Tibial nerve (tissue), 4 donors: ENCODE data around the gene ST6GALNAC1. TPM values are rescaled to one million over a fixed set of nuclear protein-coding genes. Genes with fewer than 3 reads are reported as not detected.

Experiments used
- DNase-seq, 2 donors: peaks; one replicate each; pipeline ENCODE4 v3.0.0-alpha.2; 2019; ENCODE audit warnings: low spot score in 2 of 2
- H3K27ac ChIP-seq, 4 donors: fragments of 200-600 bp; sonication (generic) in 3 of 4; one replicate each; pipeline ENCODE4 v1.5.1; 2017 to 2019; ENCODE audit warnings: mild to moderate bottlenecking in 1 of 4
- H3K27me3 ChIP-seq, 2 donors: fragments of 200-600 bp; sonication (generic) in 1 of 2; one replicate each; pipeline versions ENCODE4 v1.5.1 to v1.6.0; 2017 to 2019
- H3K36me3 ChIP-seq, 3 donors: fragments of 200-600 bp; sonication (generic); one replicate each; pipeline ENCODE4 v1.5.1; 2018 to 2019
- H3K4me1 ChIP-seq, 4 donors: fragments of 200-600 bp; sonication (generic) in 3 of 4; one replicate each; pipeline ENCODE4 v1.5.1; 2017 to 2019
- H3K4me3 ChIP-seq, 4 donors: fragments of 200-600 bp; sonication (generic) in 3 of 4; one replicate each; pipeline ENCODE4 v1.5.1; 2017 to 2019; ENCODE audit warnings: mild to moderate bottlenecking in 1 of 4, moderate library complexity in 1 of 4
- H3K9me3 ChIP-seq, 4 donors: fragments of 200-600 bp; sonication (generic) in 3 of 4; one replicate each; pipeline ENCODE4 v1.5.1; 2017 to 2019
- EP300 ChIP-seq, 2 donors: sonication (generic); formaldehyde crosslinking; IDR thresholded peaks; one replicate each; pipeline ENCODE4 v1.6.1; 2017; ENCODE audit warnings: antibody characterized with exemption in 2 of 2, mild to moderate bottlenecking in 1 of 2
- POLR2A ChIP-seq, 2 donors: fragments of 450-650 bp; IDR thresholded peaks; one replicate each; pipeline ENCODE4 v1.6.1; 2017; ENCODE audit warnings: antibody characterized with exemption in 2 of 2, mild to moderate bottlenecking in 2 of 2, moderate library complexity in 2 of 2
- WGBS, 2 donors: methylation state at CpG; one replicate each; pipeline ENCODE4 v1.1.5; 2018; 5-methylcytosine and 5-hydroxymethylcytosine counted together
- total RNA-seq, 4 donors: library from RNA; depleted of rRNA; stranded (reverse); fragments of >200 nt; gene quantifications; one replicate each; pipeline ENCODE4 v1.1.0, GENCODE V29; 2016
- TF ChIP-seq, protein P1 (sequence below), 5 experiments: fragments of 200-600 bp in 3 of 5; fragments of 450-650 bp in 2 of 5; sonication (generic) in 3 of 5; IDR thresholded peaks; one replicate each; pipeline ENCODE4 v1.5.1; 2016 to 2019; ENCODE audit warnings: antibody characterized with exemption in 5 of 5, mild to moderate bottlenecking in 3 of 5, moderate library complexity in 2 of 5

ST6GALNAC1 gene
- total RNA-seq, 4 donors from 2014 or later: 2.4 to 13.8 (median 7.4) TPM

GRCh38 chr17:76630151-76630550 is 13.4 kb downstream of the ST6GALNAC1 start:
- Histone ChIP-seq H3K36me3 (no peaks in the 10 kb centered on the region), H3K4me3 (no peak overlapping the region), H3K27ac (no peak overlapping the region), H3K4me1 (peaks cover 0 to 4% (median 0%) of the 10 kb centered on the region in 4 donors), H3K9me3 (no peaks in the 10 kb centered on the region), H3K27me3 (no peaks in the 10 kb centered on the region)
- DNase-seq: no peak
- 59 to 63% methylated on average over 6 of the region's 6 CpGs for WGBS, 2 donors
- TF ChIP-seq, protein P1, sequence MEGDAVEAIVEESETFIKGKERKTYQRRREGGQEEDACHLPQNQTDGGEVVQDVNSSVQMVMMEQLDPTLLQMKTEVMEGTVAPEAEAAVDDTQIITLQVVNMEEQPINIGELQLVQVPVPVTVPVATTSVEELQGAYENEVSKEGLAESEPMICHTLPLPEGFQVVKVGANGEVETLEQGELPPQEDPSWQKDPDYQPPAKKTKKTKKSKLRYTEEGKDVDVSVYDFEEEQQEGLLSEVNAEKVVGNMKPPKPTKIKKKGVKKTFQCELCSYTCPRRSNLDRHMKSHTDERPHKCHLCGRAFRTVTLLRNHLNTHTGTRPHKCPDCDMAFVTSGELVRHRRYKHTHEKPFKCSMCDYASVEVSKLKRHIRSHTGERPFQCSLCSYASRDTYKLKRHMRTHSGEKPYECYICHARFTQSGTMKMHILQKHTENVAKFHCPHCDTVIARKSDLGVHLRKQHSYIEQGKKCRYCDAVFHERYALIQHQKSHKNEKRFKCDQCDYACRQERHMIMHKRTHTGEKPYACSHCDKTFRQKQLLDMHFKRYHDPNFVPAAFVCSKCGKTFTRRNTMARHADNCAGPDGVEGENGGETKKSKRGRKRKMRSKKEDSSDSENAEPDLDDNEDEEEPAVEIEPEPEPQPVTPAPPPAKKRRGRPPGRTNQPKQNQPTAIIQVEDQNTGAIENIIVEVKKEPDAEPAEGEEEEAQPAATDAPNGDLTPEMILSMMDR (IDR thresholded peaks at IDR 0.05): no peak
- no peak for TF ChIP-seq EP300 (IDR thresholded peaks at IDR 0.05)
- TF ChIP-seq POLR2A (IDR thresholded peaks at IDR 0.05): no peak

DNA sequence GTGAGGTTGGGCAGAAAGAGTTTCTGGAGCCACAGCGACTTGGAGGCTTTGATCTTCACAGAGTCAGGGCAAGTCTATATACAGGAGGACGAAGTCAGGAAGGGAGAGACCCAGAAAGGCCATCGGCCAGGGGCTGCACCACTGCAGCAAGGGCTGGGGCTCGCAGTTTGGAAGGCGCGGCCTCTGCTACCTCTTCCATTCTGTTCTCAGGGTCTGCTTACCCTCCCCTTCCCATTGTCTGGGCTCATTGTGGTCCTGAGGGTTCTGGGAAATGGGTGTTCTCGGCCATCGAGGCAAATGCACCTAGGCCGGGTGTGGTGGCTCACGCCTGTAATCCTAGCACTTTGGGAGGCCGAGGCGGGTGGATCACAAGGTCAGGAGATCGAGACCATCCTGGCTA is 16.0 kb downstream of the ST6GALNAC1 start:
- WGBS, 2 donors: 90 to 91% methylated on average over 13 of the region's 13 CpGs
- no peak for DNase-seq
- Histone ChIP-seq H3K9me3 (no peaks in the 10 kb centered on the region), H3K27me3 (no peaks in the 10 kb centered on the region), H3K27ac (no peak overlapping the region), H3K4me1 (peaks cover 0 to 13% (median 3%) of the 10 kb centered on the region in 4 donors), H3K36me3 (no peaks in the 10 kb centered on the region), H3K4me3 (no peak overlapping the region)
- TF ChIP-seq POLR2A (IDR thresholded peaks at IDR 0.05) (no peak), EP300 (IDR thresholded peaks at IDR 0.05) (no peak)
- TF ChIP-seq, protein P1 (IDR thresholded peaks at IDR 0.05): no peak

DNA sequence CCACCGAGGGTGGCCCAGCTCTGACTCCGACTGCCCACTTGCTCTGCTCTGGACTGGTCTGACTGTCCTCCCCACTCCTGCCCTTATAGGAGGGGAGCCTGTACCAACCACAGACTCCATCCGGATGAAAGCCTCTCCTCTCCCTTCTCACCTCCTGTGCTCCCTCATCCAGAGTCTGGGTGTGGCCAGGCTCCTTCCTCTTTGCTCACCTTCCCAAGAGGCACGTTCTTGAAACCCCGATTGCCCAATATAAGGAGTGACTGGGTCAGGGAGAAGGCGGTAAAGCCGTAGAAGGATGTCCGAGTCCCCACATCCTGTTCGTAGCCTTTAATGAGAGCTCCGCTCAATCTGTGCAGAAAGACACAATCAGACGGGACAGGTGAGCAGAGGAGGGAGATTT is 17.1 kb downstream of the ST6GALNAC1 start:
- DNase-seq: no peak
- no peak overlapping the region for H3K27ac ChIP-seq
- H3K4me3 ChIP-seq: no peak overlapping the region
- no peaks in the 10 kb centered on the region for H3K27me3 ChIP-seq
- H3K4me1 ChIP-seq: peaks cover 0 to 9% (median 3%) of the 10 kb centered on the region in 4 donors
- H3K36me3 ChIP-seq: no peaks in the 10 kb centered on the region
- H3K9me3 ChIP-seq: no peaks in the 10 kb centered on the region
- 73 to 74% methylated on average over 11 of the region's 11 CpGs for WGBS, 2 donors
- TF ChIP-seq EP300 (IDR thresholded peaks at IDR 0.05) (no peak), POLR2A (IDR thresholded peaks at IDR 0.05) (no peak)
- TF ChIP-seq, protein P1 (IDR thresholded peaks at IDR 0.05): no peak

DNA sequence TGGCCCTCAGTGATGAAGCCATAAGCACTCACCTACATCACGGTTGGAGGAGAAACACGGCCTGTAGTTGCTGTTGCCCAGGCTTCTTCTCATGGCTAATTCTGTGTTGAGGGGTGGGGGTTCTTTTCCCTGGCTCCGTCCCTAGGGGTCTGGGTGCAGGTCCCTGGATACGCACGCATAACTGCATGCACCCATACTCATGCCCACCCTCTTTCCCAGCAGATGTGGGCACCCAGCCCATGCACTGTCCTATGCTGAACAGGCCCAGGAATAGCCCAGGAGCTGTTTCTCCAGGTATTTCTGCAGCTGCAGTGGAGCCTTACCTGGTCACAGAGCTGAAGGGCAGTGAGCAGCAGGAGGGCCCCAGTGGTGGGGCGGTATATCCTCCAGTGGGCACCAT is 18.1 kb downstream of the ST6GALNAC1 start:
- no peaks in the 10 kb centered on the region for H3K9me3 ChIP-seq
- H3K27me3 ChIP-seq: no peaks in the 10 kb centered on the region
- no peaks in the 10 kb centered on the region for H3K36me3 ChIP-seq
- TF ChIP-seq, protein P1 (IDR thresholded peaks at IDR 0.05): no peak
- TF ChIP-seq POLR2A (IDR thresholded peaks at IDR 0.05) (no peak), EP300 (IDR thresholded peaks at IDR 0.05) (no peak)
- 78 to 86% methylated on average over 6 of the region's 6 CpGs for WGBS, 2 donors
- H3K4me3 ChIP-seq: no peak overlapping the region
- peaks cover 0 to 9% (median 3%) of the 10 kb centered on the region in 4 donors for H3K4me1 ChIP-seq
- DNase-seq: no peak
- no peak overlapping the region for H3K27ac ChIP-seq

DNA sequence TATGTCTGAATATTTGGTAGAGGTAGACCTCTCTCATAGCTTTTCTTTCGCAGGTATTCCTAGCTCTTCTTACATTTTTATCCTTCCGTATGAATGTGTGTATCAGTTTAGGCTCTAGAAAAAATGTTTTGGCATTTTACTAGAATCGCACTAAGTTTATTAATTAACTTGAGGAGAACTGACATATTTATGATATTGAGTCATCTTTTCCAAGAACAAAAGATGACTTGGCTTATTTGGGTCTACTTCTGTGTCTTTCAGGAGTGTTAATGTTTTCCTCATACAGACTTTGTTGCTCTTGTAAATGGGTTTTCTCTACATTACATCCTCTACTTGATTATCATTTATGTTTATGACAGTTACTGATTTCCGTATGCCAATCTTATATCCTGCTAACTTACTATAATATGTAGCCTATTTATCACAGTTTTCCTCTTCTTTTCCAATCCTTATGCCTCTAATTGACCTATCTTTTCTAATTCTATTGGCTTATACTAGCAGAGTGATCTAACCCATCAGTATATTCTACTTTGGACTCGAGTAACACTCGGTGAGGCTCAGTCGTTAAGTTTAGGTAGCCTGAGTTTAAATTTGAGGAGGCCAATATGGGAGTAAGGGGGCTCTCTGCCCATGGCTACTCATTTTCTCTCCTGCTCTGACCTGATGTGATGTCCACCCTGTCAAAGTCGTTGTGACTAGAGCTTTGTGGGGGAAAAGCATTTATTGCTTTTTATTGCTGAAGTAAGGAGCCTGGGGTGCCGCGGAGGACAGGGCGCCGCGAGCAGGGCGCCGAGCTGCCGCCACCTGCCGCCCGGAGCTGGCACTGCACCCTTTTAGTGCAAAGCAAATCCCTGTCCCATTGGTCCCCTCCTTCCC is 20.0 kb downstream of the ST6GALNAC1 start:
- no peaks in the 10 kb centered on the region for H3K36me3 ChIP-seq
- peak overlapping the region in 1 of 4 donors; percentile 13 for H3K27ac ChIP-seq
- no peaks in the 10 kb centered on the region for H3K9me3 ChIP-seq
- DNase-seq: peak; percentile 61 to 70
- TF ChIP-seq, protein P1 (IDR thresholded peaks at IDR 0.05): peak; percentile 90 to 98 (median 95)
- peak in 1 of 2 donors; percentile 48 for TF ChIP-seq EP300 (IDR thresholded peaks at IDR 0.05)
- no peak for TF ChIP-seq POLR2A (IDR thresholded peaks at IDR 0.05)
- H3K4me1 ChIP-seq: peaks cover 0 to 9% (median 3%) of the 10 kb centered on the region in 4 donors
- H3K4me3 ChIP-seq: no peak overlapping the region
- WGBS, 2 donors: 19 to 25% methylated on average over 18 of the region's 18 CpGs
- H3K27me3 ChIP-seq: no peaks in the 10 kb centered on the region
